Kidney epithelial cell (primary cell): ENCODE data around the gene COMMD10. TPM values are rescaled to one million over a fixed set of nuclear protein-coding genes. Genes with fewer than 3 reads are reported as not detected.

Experiments
- DNase-seq: peaks from one replicate; pipeline ENCODE4 v3.0.0-alpha.2; 2010; ENCODE audit warnings: low read depth
- H3K27me3 ChIP-seq: 2 replicates; pipeline ENCODE4 v1.6.0; 2011; ENCODE audit warnings: low read length; ENCODE audit not compliant: control insufficient read depth, insufficient read depth
- H3K36me3 ChIP-seq: 2 replicates; pipeline ENCODE4 v1.5.1; 2011; ENCODE audit warnings: low read length; ENCODE audit not compliant: control insufficient read depth, insufficient read depth
- H3K4me3 ChIP-seq: 2 replicates; pipeline ENCODE4 v1.5.1; 2011; ENCODE audit warnings: low read depth, mild to moderate bottlenecking, control low read depth, low read length
- CTCF ChIP-seq: IDR thresholded peaks from 2 replicates; pipeline ENCODE4 v1.5.1; 2011; ENCODE audit warnings: mild to moderate bottlenecking, moderate library complexity, low read length, control low read depth, inconsistent platforms; ENCODE audit not compliant: insufficient read depth, poor library complexity, severe bottlenecking
- total RNA-seq: library from RNA; depleted of rRNA; stranded (reverse); fragments of >200 nt; gene quantifications from 2 replicates; pipeline ENCODE4 v1.2.3, GENCODE V29; 2015

COMMD10 gene
- total RNA-seq, 1 donor from 2014 or later, result 32.0 TPM

DNA sequence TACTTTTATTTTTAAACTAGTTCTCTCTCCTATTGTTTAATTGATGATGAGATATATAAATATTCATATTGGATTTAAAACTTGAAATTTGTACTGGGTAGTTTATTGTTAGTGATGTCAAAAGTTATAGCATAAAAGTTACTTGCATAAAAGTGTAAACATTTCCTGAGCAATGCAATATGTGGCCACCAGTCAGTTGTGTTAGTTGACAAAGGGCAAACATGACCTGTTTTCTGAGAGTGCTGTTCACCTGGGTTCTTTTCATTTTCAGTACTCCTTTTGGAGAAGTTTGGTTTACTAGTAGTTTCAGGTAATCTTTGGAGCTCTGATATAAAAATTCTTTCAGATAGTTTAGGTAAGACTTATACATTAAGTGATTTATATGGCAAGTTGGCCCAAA, 69.4 kb downstream of the COMMD10 start:
- no peak for TF ChIP-seq CTCF
- H3K4me3 ChIP-seq, result no peak overlapping the region
- no peaks in the 10 kb centered on the region for H3K27me3 ChIP-seq
- no peaks in the 10 kb centered on the region for H3K36me3 ChIP-seq
- no peak for DNase-seq

GRCh38 chr5:116154931-116155330, 70.1 kb downstream of the COMMD10 start:
- DNase-seq, result no peak
- Histone ChIP-seq H3K27me3 (no peaks in the 10 kb centered on the region), H3K36me3 (no peaks in the 10 kb centered on the region), H3K4me3 (no peak overlapping the region)
- no peak for TF ChIP-seq CTCF

DNA sequence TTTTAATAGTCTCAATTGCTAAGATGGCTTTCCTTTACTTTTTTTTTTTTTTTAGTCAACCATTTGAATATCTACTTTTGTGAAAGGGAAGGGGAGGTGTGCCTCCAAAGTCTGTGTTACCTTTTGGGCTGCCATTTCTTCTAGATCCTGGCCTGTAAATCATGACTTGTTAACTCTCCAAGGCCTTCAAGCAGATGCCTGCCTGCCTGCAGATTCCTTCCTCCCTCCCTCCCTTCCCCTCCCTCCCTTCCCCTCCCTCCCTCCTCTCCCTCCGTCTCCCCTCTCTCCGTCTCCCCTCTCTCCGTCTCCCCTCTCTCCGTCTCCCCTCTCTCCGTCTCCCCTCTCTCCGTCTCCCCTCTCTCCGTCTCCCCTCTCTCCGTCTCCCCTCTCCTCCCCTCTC, 73.1 kb downstream of the COMMD10 start:
- Histone ChIP-seq H3K27me3 (no peaks in the 10 kb centered on the region), H3K36me3 (no peaks in the 10 kb centered on the region), H3K4me3 (no peak overlapping the region)
- DNase-seq, result no peak
- no peak for TF ChIP-seq CTCF

GRCh38 chr5:116159006-116159405, 74.2 kb downstream of the COMMD10 start:
- Histone ChIP-seq H3K4me3 (no peak overlapping the region), H3K27me3 (no peaks in the 10 kb centered on the region), H3K36me3 (no peaks in the 10 kb centered on the region)
- no peak for DNase-seq
- TF ChIP-seq CTCF, result no peak

- DNase-seq, result no peak
- TF ChIP-seq CTCF, result no peak
- no peaks in the 10 kb centered on the region for H3K27me3 ChIP-seq
- H3K36me3 ChIP-seq, result no peaks in the 10 kb centered on the region
- H3K4me3 ChIP-seq, result no peak overlapping the region
Observed at GRCh38 chr5:116174111-116174510, 89.3 kb downstream of the COMMD10 start.

GRCh38 chr5:116176121-116176520, 91.3 kb downstream of the COMMD10 start:
- no peak overlapping the region for H3K4me3 ChIP-seq
- no peak for TF ChIP-seq CTCF
- DNase-seq, result no peak
- H3K36me3 ChIP-seq, result no peaks in the 10 kb centered on the region
- no peaks in the 10 kb centered on the region for H3K27me3 ChIP-seq
